GM21576 (cell line): ENCODE measurements around the gene RGS1.

Experiments
- ATAC-seq: cut with Tn5 transposase; IDR thresholded peaks from one replicate; pipeline ENCODE4 v1.9.1; 2021; ENCODE audit warnings: mild to moderate bottlenecking, moderate library complexity; ENCODE audit not compliant: unreplicated experiment

RGS1 gene

DNA sequence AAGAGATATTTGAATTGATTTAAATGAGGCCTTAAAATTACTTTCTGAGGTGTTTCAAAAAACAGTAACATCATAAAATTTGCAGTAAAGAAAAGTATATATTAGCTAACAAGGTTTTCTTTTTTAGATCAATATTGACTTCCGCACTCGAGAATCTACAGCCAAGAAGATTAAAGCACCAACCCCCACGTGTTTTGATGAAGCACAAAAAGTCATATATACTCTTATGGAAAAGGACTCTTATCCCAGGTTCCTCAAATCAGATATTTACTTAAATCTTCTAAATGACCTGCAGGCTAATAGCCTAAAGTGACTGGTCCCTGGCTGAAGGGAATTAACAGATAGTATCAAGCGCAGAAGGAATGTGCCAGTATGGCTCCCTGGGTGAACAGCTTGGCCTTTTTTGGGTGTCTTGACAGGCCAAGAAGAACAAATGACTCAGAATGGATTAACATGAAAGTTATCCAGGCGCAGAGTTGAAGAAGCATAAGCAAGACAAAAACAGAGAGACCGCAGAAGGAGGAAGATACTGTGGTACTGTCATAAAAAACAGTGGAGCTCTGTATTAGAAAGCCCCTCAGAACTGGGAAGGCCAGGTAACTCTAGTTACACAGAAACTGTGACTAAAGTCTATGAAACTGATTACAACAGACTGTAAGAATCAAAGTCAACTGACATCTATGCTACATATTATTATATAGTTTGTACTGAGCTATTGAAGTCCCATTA, 3.6 kb downstream of the RGS1 start:
- ATAC-seq, result no peak

GRCh38 chr1:192580351-192580962, 4.9 kb downstream of the RGS1 start:
- ATAC-seq, result peak; percentile 45

DNA sequence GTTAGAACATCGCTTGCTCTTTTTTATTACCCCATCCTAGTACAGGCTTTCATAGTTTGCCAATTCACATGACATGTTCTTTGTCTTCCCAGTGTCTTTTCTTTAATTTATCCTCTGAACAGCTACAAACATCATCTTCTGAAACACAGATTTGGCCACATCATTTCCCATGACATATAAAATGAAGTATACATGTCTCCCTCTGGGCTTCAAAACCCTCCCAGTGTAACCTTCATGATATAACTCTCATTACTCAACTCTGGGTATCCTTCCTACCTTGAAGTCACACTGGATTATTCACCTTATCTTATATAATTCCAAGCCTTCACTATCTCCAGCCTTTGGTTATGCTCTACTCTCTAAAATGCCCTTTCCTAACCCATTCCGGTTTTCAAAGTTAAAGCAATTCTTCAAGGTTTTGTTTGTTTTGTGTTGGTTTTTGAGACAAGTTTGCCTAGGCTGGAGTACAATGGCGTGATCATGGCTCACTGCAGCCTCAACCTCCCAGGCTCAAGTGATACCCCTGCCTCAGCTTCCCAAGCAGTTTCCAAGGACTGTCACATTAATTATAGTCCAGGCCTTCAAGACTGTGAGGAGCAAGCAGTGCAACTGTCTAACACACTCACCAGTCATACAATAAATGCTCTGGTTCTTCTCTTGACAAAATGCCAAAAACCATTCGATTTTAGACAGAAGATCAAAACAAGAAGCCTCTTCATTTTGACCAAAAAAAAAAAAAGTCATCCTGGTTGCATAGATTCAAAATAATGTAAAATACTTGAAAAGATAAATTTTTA, 5.8 kb downstream of the RGS1 start:
- ATAC-seq, result peak; percentile 7

DNA sequence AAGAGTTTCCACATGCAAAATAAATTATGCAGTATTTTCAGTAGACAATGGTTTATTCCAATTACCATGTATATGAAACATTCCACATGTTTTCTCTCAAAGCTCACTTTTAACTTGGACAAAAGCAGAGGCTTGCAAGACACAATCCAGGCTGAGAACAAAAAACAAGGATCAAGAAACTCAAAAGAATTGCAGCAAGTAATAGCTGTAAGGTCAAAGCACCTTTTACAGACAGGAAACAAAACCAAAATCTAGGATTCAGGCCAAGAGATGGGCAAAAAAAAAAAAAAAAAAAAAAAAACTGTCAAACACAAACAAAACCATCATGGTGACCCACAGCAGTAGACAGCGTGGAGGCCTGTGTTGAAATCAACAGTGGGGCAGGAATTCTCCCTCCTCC, 9.3 kb downstream of the RGS1 start:
- no peak for ATAC-seq

- ATAC-seq, result no peak
Measured at GRCh38 chr1:192587386-192588266, 12.1 kb downstream of the RGS1 start.

DNA sequence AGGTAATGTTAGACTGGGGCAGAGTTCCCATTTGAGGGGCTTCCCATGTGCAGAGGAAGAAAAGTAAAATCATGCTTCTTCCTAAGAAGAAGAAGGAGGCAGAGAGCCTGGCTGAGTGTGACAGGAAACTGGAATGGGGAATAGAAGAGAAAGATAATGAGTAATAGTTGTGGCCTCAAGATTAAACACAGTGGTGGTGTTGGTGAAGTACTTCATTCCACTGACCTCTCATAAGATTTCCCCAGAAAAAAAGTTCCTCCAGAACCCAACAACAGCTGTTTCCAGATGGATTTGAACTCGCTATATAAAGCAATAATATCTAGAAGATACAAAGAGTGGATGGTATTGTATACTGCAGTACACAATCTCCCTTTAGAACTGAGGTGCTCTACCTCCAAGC, 13.0 kb downstream of the RGS1 start:
- no peak for ATAC-seq

DNA sequence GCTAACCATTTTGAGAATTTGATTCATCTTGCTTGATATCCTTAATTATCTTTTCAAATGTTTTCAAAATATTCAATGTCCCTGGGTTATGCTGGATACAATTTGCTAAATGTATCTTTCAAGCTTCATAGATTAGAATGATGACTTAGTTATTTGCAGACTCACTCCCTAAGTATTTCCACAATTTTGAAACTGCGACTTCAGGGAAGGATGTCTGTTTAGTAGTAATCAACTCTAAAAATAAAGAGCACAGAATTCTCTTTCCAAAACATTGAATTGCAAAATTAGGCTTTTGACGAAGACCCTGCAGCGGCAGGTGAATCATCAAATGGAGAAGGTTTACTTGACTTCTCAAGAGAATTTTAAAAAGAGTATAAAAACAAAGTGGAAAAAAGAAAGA, 14.2 kb downstream of the RGS1 start:
- ATAC-seq, result no peak

- ATAC-seq, result no peak
Measured at GRCh38 chr1:192592517-192592916, 16.9 kb downstream of the RGS1 start.

DNA sequence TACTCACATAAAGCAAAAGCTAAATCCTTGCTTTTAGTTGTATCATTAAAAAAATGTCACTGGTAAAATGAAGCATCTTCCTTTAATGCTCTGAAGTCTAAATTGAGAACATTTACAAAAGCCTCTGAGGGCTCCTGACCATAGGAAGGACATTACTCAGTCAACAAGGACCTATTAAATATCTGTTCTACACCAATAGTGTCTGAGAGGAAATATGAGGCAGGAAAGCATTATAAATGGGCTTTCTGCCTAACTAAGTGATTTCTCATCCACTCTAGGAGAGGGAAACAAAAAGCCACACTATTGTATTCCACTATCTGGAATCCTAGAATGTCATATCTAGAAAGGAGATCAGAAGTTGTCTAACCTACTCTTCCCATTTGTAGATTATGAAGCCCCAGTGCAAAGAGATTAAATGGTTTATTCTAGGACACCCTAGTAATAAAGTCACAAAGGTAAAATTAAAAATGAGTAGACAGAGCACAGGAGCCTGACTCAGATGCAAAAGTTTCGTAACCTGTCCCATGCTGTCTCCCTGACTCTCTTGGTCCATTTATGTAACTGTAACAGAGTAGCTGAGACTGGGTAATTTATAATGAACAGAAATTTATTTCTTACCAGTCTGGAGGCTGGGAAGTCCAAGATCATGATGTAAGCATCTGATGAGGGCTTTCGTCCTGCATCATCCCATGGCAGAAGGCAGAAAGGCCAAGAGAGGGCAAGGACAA, 17.6 kb downstream of the RGS1 start:
- no peak for ATAC-seq

GRCh38 chr1:192595299-192595698, 19.7 kb downstream of the RGS1 start:
- ATAC-seq, result no peak

DNA sequence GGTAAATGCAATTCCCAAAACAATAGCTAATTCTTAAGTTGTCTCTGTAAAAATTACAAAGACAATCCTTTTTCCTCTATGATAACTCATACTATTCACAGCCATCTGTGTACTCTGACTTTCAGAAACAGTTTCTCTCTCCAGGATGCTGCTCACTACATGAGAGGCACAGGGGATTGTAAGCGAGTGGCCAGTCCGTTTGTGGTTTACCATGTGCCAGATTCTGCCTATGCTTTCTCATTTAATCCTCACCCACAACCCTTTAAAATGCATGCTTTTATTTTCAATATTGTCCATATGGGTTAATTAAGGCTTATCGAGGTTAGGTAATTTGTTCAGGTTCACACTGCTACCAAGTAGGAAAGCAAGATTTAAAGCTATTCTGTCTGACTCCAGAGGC, 23.0 kb downstream of the RGS1 start:
- no peak for ATAC-seq

GRCh38 chr1:192600275-192600674, 24.7 kb downstream of the RGS1 start:
- no peak for ATAC-seq

DNA sequence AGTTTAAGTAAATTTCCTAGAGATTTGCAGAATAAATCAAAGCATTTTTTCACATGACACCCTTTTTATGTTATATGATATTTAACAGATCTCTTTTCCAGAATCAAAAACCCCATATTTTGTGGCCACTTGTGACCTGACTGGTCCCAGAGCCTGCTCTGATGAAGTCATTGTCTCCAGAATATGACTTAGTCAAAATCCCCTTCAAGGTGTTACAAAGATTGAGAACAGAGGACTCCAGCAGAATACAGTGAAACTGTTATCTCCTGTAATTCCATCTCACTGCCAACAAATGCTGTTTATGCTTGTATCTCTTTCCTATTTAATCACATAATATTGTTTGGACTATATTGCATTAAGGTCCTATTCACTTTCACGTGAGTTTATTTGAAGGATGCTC, 25.6 kb downstream of the RGS1 start:
- peak; percentile 46 for ATAC-seq

- ATAC-seq, result peak; percentile 43
Measured at GRCh38 chr1:192601567-192601966, 26.0 kb downstream of the RGS1 start.

GRCh38 chr1:192602757-192603156, 27.2 kb downstream of the RGS1 start:
- ATAC-seq, result no peak

DNA sequence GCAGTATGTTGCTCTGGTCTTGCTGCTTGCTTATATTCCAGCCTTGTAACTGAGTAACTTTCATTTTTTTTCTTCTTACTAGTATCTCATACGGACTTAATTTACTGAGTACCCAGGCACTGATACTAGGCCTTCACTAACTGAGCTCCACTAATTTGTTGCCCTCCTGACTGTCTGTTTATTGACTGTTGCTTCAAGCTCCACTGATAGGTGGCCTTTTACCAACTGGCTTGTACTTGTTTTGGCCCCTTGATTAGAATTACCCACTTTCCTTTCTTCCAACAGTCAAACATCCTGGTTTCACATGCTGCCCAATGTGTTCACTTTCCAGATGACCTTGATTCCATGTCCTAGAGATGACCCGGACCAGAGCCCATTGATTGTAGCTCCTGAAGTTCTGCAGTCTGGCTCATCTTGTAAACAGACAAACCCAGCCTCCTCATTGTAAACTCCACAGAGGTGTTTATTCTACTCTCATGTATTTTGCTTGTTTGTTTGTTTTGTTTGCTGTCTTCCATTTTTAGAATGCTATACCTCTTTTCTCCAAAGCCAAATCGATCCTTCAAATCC, 27.7 kb downstream of the RGS1 start:
- no peak for ATAC-seq

DNA sequence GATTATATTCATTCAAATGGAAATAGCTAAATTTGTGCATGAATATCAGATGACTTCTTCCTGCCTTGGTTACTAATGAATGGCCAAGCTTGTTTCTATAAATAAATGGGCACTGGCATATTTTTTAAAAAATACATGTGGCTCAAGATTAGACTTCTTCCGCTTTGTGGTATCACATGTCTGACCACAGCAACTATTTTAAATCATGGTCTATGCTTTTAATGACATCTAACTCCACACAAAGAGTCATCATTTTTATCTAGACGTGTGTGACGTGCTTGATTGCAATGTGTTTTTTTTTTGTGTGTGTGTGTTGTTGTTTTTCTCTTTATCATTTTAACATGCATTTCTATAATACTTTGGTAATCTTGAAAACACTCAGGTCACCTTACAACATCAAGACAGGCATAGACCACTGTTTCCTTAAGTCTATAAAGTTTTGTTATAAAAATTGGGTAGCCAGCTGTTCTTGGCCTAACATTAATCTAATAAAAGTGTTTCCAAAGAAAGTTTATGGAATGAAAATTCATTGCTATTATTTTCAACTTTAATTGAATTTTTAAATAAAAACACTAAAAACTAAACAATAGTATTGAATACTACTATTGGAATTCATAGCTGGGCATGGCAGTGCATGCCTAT, 29.5 kb downstream of the RGS1 start:
- peak; percentile 28 for ATAC-seq

DNA sequence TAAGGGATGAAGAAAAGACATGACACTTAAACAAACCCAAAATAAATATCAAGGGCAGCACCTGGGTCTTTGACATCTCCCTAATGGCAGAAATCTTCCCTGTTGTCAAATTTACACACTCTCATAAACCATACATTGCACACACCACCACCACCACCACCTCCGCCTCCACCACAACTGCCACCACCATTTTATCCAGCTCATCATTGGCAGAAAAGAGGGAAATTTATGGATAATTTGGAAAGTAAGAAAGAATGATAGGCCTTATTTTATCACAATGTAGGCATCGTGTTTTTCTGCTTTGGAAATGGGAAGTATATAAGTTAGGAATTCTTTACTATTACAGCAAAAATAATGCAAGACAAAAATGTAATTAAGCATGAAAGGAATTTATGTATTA, 33.1 kb downstream of the RGS1 start:
- ATAC-seq, result no peak
